PC-9 (cell line): Measurements from ENCODE around the gene ST8SIA6. TPM values are rescaled to one million over a fixed set of nuclear protein-coding genes. Genes with fewer than 3 reads are reported as not detected.

Source experiments
- BruUV-seq: library from RNA; stranded (reverse); fragments of 400-500 nt; replicated peaks from 2 replicates; lab custom pipeline; 2021; lab: Mats Ljungman, UMichigan
- CTCF ChIA-PET: fragments of 300-600 bp; sonication (Branson Sonifier 250); formaldehyde crosslinking; loops from one replicate; lab custom pipeline; 2022; ENCODE audit warnings: antibody characterized with exemption; lab: Charles Lee
- POLR2A ChIA-PET: fragments of 300-600 bp; sonication (Branson Sonifier 250); formaldehyde crosslinking; loops from one replicate; lab custom pipeline; 2022; ENCODE audit warnings: antibody characterized with exemption; ENCODE audit not compliant: unreplicated experiment; lab: Charles Lee
- DNase-seq, 2 experiments: peaks; one replicate each; pipeline versions ENCODE4 v3.0.0 to v3.0.0-alpha.2; 2015 to 2022; ENCODE audit warnings: mixed read lengths in 1 of 2
- H2AFZ ChIP-seq: fragments of 200-600 bp; sonication (generic); 2 replicates; pipeline ENCODE4 v1.8.1; 2017; ENCODE audit warnings: antibody characterized with exemption
- H3F3A ChIP-seq: fragments of 200-600 bp; sonication (generic); 2 replicates; pipeline ENCODE4 v1.8.1; 2017; ENCODE audit warnings: antibody characterized with exemption, mild to moderate bottlenecking, low read depth; ENCODE audit not compliant: insufficient read depth
- H3K27ac ChIP-seq: fragments of 200-600 bp; sonication (generic); 2 replicates; pipeline ENCODE4 v1.6.1; 2016; ENCODE audit warnings: mixed run types
- H3K27me3 ChIP-seq: fragments of 200-600 bp; sonication (generic); 2 replicates; pipeline ENCODE4 v1.6.1; 2016; ENCODE audit warnings: low read depth, mixed run types; ENCODE audit not compliant: insufficient read depth
- H3K36me3 ChIP-seq: fragments of 200-600 bp; sonication (generic); 2 replicates; pipeline ENCODE4 v1.6.1; 2016; ENCODE audit warnings: low read depth, mixed run types
- H3K4me1 ChIP-seq: fragments of 200-600 bp; sonication (generic); replicated peaks from 2 replicates; pipeline ENCODE4 v1.6.1; 2016; ENCODE audit warnings: mixed run types; ENCODE audit not compliant: insufficient read depth
- H3K4me2 ChIP-seq: fragments of 200-600 bp; sonication (generic); 2 replicates; pipeline ENCODE4 v1.6.1; 2017; ENCODE audit warnings: mixed run types
- H3K4me3 ChIP-seq: fragments of 200-600 bp; sonication (generic); 2 replicates; pipeline ENCODE4 v1.6.1; 2016; ENCODE audit warnings: mixed run types
- H3K79me2 ChIP-seq: fragments of 200-600 bp; sonication (generic); 2 replicates; pipeline ENCODE4 v1.6.1; 2017; ENCODE audit warnings: low read depth, mixed run types
- H3K9me2 ChIP-seq: fragments of 200-600 bp; sonication (generic); 2 replicates; pipeline ENCODE4 v1.8.1; 2017; ENCODE audit warnings: mild to moderate bottlenecking; ENCODE audit not compliant: insufficient read depth
- H3K9me3 ChIP-seq: fragments of 200-600 bp; sonication (generic); 2 replicates; pipeline ENCODE4 v1.8.1; 2016; ENCODE audit warnings: low read depth; ENCODE audit not compliant: insufficient read depth
- H4K20me1 ChIP-seq: fragments of 200-600 bp; sonication (generic); 2 replicates; pipeline ENCODE4 v1.8.1; 2017; ENCODE audit not compliant: insufficient read depth
- CTCF ChIP-seq: fragments of 200-600 bp; sonication (generic); conservative IDR thresholded peaks from 2 replicates; pipeline ENCODE4 v1.6.1; 2017; ENCODE audit warnings: mixed run types, antibody characterized with exemption, mild to moderate bottlenecking, moderate library complexity
- EZH2 ChIP-seq: fragments of 200-600 bp; sonication (generic); IDR thresholded peaks from 2 replicates; pipeline ENCODE4 v1.8.0; 2017; ENCODE audit warnings: antibody characterized with exemption, low read depth
- intact Hi-C: fragments of 100-400 bp; cut with micrococcal nuclease; formaldehyde crosslinking; loops from one replicate; pipeline ENCODE4 v1.10.0; 2022; ENCODE audit not compliant: unreplicated experiment
- total RNA-seq: library from RNA; stranded (reverse); gene quantifications from 2 replicates; pipeline ENCODE4 v1.2.3, GENCODE V29; 2021

ST8SIA6 gene
- total RNA-seq, 1 experiment from 2014 or later: 2.1 TPM

- Histone ChIP-seq H4K20me1 (no peaks in the 10 kb centered on the region), H3F3A (no peaks in the 10 kb centered on the region), H3K4me1 (no peaks in the 10 kb centered on the region), H3K27ac (no peak overlapping the region), H3K79me2 (no peaks in the 10 kb centered on the region), H3K9me3 (no peaks in the 10 kb centered on the region), H3K9me2 (no peaks in the 10 kb centered on the region), H3K36me3 (no peaks in the 10 kb centered on the region), H3K4me2 (no peak overlapping the region), H3K4me3 (no peak overlapping the region), H3K27me3 (no peaks in the 10 kb centered on the region), H2AFZ (no peak overlapping the region)
- ChIA-PET POLR2A (no interaction called here), CTCF (no interaction called here)
- DNase-seq: no peak
- TF ChIP-seq EZH2: no peak
- TF ChIP-seq CTCF: no peak
- no TSS peak for BruUV-seq
- intact Hi-C loops: no loop called here
These were observed 85.6 kb downstream of the ST8SIA6 start for GRCh38 chr10:17368708-17369272.

- no TSS peak for BruUV-seq
- no peaks in the 10 kb centered on the region for H3K36me3 ChIP-seq
- H3F3A ChIP-seq: no peaks in the 10 kb centered on the region
- TF ChIP-seq EZH2 (no peak), CTCF (no peak)
- no peak overlapping the region for H3K27ac ChIP-seq
- no peaks in the 10 kb centered on the region for H3K27me3 ChIP-seq
- no peaks in the 10 kb centered on the region for H3K79me2 ChIP-seq
- no peak overlapping the region for H3K4me3 ChIP-seq
- DNase-seq: no peak
- H3K9me2 ChIP-seq: no peaks in the 10 kb centered on the region
- ChIA-PET CTCF (no interaction called here), POLR2A (no interaction called here)
- no peak overlapping the region for H2AFZ ChIP-seq
- no peaks in the 10 kb centered on the region for H3K9me3 ChIP-seq
- intact Hi-C loops: no loop called here
- H3K4me1 ChIP-seq: no peaks in the 10 kb centered on the region
- H3K4me2 ChIP-seq: no peak overlapping the region
- H4K20me1 ChIP-seq: no peaks in the 10 kb centered on the region
These were observed 87.7 kb downstream of the ST8SIA6 start for GRCh38 chr10:17366705-17367104.

- no peak for DNase-seq
- Histone ChIP-seq H2AFZ (no peak overlapping the region), H3K27me3 (no peaks in the 10 kb centered on the region), H3K4me1 (no peaks in the 10 kb centered on the region), H3K27ac (no peak overlapping the region), H3K9me2 (no peaks in the 10 kb centered on the region), H4K20me1 (no peaks in the 10 kb centered on the region), H3F3A (no peaks in the 10 kb centered on the region), H3K9me3 (no peaks in the 10 kb centered on the region), H3K4me3 (no peak overlapping the region), H3K4me2 (no peak overlapping the region), H3K36me3 (no peaks in the 10 kb centered on the region), H3K79me2 (no peaks in the 10 kb centered on the region)
- POLR2A ChIA-PET: no interaction called here
- TF ChIP-seq CTCF: no peak
- TF ChIP-seq EZH2: no peak
- CTCF ChIA-PET: no interaction called here
- intact Hi-C loops: no loop called here
- no TSS peak for BruUV-seq
These were observed 89.0 kb downstream of the ST8SIA6 start for GRCh38 chr10:17365402-17365801.
